CD4-positive, alpha-beta T cell (primary cell): ENCODE measurements around the gene NEU1. TPM values are rescaled to one million over a fixed set of nuclear protein-coding genes. Genes with fewer than 3 reads are reported as not detected.

ENCODE experiments used
- ATAC-seq: fragments of 200-7000 bp; cut with Tn5 transposase; one replicate; pipeline ENCODE4 v1.10.0; 2022; ENCODE audit warnings: mild to moderate bottlenecking; ENCODE audit not compliant: poor library complexity
- CTCF ChIA-PET: fragments of 350-600 bp; sonication (Branson Sonifier 250); formaldehyde crosslinking; loops from one replicate; lab custom pipeline; 2021; ENCODE audit warnings: antibody characterized with exemption, inconsistent platforms; lab: Charles Lee
- POLR2A ChIA-PET: fragments of 350-600 bp; sonication (Branson Sonifier 250); formaldehyde crosslinking; loops from one replicate; lab custom pipeline; 2021; ENCODE audit warnings: antibody characterized with exemption, inconsistent platforms; lab: Charles Lee
- DNase-seq, 14 experiments: peaks; one replicate each; pipeline ENCODE4 v3.0.0-alpha.2; 2013 to 2020; ENCODE audit warnings: mixed read lengths in 2 of 14
- H3K27ac ChIP-seq, 2 donors: one replicate each; pipeline versions ENCODE4 v1.5.1 to v1.7.0; 2013; ENCODE audit warnings: low read length in 2 of 2, low read depth in 1 of 2, mild to moderate bottlenecking in 1 of 2
- H3K27me3 ChIP-seq, 2 experiments: 1 replicate in 1 of 2; 2 replicates in 1 of 2; pipeline versions ENCODE4 v1.6.1 to v1.7.0; 2013; ENCODE audit warnings: low read length in 2 of 2, control low read depth in 1 of 2, mild to moderate bottlenecking in 1 of 2, moderate library complexity in 1 of 2; ENCODE audit not compliant: insufficient read depth in 2 of 2, control insufficient read depth in 1 of 2
- H3K36me3 ChIP-seq: one replicate; pipeline ENCODE4 v1.6.1; 2013; ENCODE audit warnings: low read length, control low read depth; ENCODE audit not compliant: insufficient read depth
- H3K4me1 ChIP-seq: one replicate; pipeline ENCODE4 v1.6.1; 2013; ENCODE audit warnings: low read length, control low read depth; ENCODE audit not compliant: insufficient read depth
- H3K4me3 ChIP-seq: one replicate; pipeline ENCODE4 v1.5.1; 2013; ENCODE audit warnings: mild to moderate bottlenecking, low read length, moderate library complexity
- H3K9me3 ChIP-seq, 2 experiments: 1 replicate in 1 of 2; 2 replicates in 1 of 2; pipeline versions ENCODE4 v1.6.1 to v1.7.0; 2013; ENCODE audit warnings: low read length in 2 of 2, mild to moderate bottlenecking in 2 of 2, control low read depth in 1 of 2, moderate library complexity in 1 of 2; ENCODE audit not compliant: control insufficient read depth in 1 of 2, insufficient read depth in 1 of 2
- H3K27ac Mint-ChIP-seq: one replicate; pipeline ENCODE4 v1.8.0; 2020; ENCODE audit warnings: mixed read lengths
- H3K27me3 Mint-ChIP-seq: one replicate; pipeline ENCODE4 v1.8.0; 2021; ENCODE audit warnings: mixed read lengths
- H3K36me3 Mint-ChIP-seq: one replicate; pipeline ENCODE4 v1.8.0; 2021; ENCODE audit warnings: low read depth, mixed read lengths
- H3K4me1 Mint-ChIP-seq: one replicate; pipeline ENCODE4 v1.8.0; 2021; ENCODE audit warnings: low read depth, mixed read lengths
- H3K4me3 Mint-ChIP-seq: one replicate; pipeline ENCODE4 v1.8.0; 2020; ENCODE audit warnings: mild to moderate bottlenecking, mixed read lengths
- H3K9me3 Mint-ChIP-seq: one replicate; pipeline ENCODE4 v1.8.0; 2020; ENCODE audit warnings: mixed read lengths
- intact Hi-C, 2 experiments: fragments of 100-400 bp; cut with DNase I in 1 of 2; cut with micrococcal nuclease in 1 of 2; formaldehyde crosslinking; loops; one replicate each; pipeline versions ENCODE4 v1.15.1 to v1.9.0; 2023 to 2025; cut with DNase I, micrococcal nuclease
- total RNA-seq, 174 experiments: library from RNA in 2 of 174; stranded (reverse) in 2 of 174; gene quantifications; one replicate each; pipeline ENCODE4 v1.2.3 and lab custom pipeline; 2021 to 2026
- TF ChIP-seq, protein P1 (sequence below): fragments of 200-600 bp; IDR thresholded peaks from one replicate; pipeline ENCODE4 v1.8.0; 2022; ENCODE audit warnings: antibody characterized with exemption, mild to moderate bottlenecking

Gene NEU1
- total RNA-seq, 2 experiments from 2014 or later, result 19.7 to 21.1 TPM

DNA sequence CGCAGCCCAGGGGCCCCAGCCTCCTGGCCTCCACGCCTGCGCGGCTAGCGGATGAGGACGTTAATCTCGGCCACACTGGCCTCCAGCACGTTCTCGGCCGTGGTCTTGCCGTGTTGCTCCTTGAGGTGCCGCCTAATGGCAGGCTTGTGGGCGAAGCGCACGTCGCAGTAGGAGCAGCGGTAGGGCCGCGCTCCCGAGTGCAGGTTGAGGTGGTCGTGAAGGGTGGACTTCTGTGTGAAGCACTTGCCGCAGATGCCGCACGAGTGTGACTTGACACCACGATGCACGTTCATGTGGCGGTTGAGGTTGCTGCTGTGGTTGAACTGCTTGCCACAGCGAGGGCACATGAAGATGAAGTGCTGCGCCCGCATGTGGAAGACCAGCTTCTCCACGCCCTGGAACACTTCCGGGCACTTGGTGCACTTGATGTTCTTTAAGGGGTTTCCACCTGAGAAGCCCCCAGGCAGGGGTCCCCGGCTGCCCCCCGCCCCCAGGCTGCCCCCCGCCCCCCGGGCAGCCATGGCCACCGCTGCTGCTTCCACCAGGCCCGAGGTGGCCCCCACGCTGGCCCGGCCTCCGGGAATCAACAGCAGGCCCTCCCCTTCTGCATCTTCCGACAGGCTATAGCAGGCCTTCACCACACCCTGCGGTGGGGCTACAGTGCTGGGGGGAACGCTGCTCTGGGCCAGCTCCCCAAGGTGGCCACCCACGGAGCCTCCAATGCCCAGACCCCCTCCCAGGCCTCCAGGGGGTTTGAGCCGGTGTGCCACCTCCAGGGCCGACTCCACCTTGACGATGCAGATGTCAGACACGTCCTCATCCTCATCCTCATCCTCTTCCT lies 37.5 kb upstream of the NEU1 start:
- TF ChIP-seq, protein P1, sequence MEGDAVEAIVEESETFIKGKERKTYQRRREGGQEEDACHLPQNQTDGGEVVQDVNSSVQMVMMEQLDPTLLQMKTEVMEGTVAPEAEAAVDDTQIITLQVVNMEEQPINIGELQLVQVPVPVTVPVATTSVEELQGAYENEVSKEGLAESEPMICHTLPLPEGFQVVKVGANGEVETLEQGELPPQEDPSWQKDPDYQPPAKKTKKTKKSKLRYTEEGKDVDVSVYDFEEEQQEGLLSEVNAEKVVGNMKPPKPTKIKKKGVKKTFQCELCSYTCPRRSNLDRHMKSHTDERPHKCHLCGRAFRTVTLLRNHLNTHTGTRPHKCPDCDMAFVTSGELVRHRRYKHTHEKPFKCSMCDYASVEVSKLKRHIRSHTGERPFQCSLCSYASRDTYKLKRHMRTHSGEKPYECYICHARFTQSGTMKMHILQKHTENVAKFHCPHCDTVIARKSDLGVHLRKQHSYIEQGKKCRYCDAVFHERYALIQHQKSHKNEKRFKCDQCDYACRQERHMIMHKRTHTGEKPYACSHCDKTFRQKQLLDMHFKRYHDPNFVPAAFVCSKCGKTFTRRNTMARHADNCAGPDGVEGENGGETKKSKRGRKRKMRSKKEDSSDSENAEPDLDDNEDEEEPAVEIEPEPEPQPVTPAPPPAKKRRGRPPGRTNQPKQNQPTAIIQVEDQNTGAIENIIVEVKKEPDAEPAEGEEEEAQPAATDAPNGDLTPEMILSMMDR, result no peak
- Histone ChIP-seq H3K9me3 (no peaks in the 10 kb centered on the region), H3K4me3 (no peak overlapping the region), H3K36me3 (peaks cover 2% of the 10 kb centered on the region), H3K4me1 (peaks cover 50% of the 10 kb centered on the region), H3K27ac (no peak overlapping the region), H3K27me3 (no peaks in the 10 kb centered on the region)
- no peaks in the 10 kb centered on the region for H3K27me3 Mint-ChIP-seq
- H3K36me3 Mint-ChIP-seq, result peaks cover 27% of the 10 kb centered on the region
- peaks cover 46% of the 10 kb centered on the region for H3K4me1 Mint-ChIP-seq
- H3K27ac Mint-ChIP-seq, result peak overlapping the region; percentile 98
- H3K9me3 Mint-ChIP-seq, result no peaks in the 10 kb centered on the region
- peak overlapping the region; percentile 86 for H3K4me3 Mint-ChIP-seq
- DNase-seq (peak in 2 of 14 experiments; percentile 41 to 50), ATAC-seq (no peak)
- intact Hi-C loops, result loop anchor here (2.0 to 5.0 kb wide), 5 partner anchors 37 to 1372 kb away; partner anchors contain the start of genes ATP6V1G2 (in 1 of the 2), GPSM3 (in 1 of the 2), NELFE (in 1 of the 2) and NEU1 (in 1 of the 2)
- ChIA-PET CTCF (no interaction called here), POLR2A (no interaction called here)

DNA sequence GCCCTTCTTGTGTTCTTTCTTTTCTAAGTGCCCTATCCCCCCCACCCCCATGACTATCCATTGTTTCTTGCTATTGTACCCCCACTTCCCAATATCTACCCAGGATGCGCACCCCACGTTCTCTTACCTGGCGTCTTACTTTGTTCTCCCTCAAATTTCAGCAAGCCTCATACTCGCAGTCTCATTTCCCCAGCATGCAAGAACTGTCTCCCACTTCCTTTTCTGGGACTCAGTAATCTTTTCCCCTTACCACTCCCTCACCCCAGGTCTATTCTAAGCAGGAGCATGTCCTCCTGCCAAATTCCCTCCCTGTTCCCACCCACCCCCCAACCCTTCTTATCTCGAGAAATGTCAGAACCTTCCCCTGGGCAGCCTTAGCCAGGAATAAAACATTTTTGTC lies 36.6 kb upstream of the NEU1 start:
- POLR2A ChIA-PET, result interaction anchor here (0.7 to 2.3 kb wide), 6 partner anchors 59 to 278 kb away, joined by 3 to 18 read pairs (median 6); partner anchors contain the start of genes ABHD16A, BAG6, FKBPL and HSPA1B
- Mint-ChIP-seq H3K27ac (peak overlapping the region; percentile 98), H3K36me3 (peaks cover 32% of the 10 kb centered on the region), H3K4me1 (peaks cover 46% of the 10 kb centered on the region), H3K27me3 (no peaks in the 10 kb centered on the region), H3K9me3 (no peaks in the 10 kb centered on the region), H3K4me3 (peak overlapping the region; percentile 86)
- H3K4me3 ChIP-seq, result no peak overlapping the region
- peaks cover 50% of the 10 kb centered on the region for H3K4me1 ChIP-seq
- no peaks in the 10 kb centered on the region for H3K9me3 ChIP-seq
- no peaks in the 10 kb centered on the region for H3K27me3 ChIP-seq
- CTCF ChIA-PET, result interaction anchor here (1.1 kb wide), 1 partner anchor 10 kb away, joined by 3 read pairs; no protein-coding TSS in a partner anchor
- intact Hi-C loops, result loop anchor here (2.0 to 5.0 kb wide), 4 partner anchors 36 to 352 kb away; partner anchors contain the start of genes ATP6V1G2 (in 1 of the 2), GPSM3 (in 1 of the 2), NELFE (in 1 of the 2) and NEU1 (in 1 of the 2)
- no peak overlapping the region for H3K27ac ChIP-seq
- TF ChIP-seq, protein P1, result no peak
- peaks cover 6% of the 10 kb centered on the region for H3K36me3 ChIP-seq
- no peak for DNase-seq
- no peak for ATAC-seq

DNA sequence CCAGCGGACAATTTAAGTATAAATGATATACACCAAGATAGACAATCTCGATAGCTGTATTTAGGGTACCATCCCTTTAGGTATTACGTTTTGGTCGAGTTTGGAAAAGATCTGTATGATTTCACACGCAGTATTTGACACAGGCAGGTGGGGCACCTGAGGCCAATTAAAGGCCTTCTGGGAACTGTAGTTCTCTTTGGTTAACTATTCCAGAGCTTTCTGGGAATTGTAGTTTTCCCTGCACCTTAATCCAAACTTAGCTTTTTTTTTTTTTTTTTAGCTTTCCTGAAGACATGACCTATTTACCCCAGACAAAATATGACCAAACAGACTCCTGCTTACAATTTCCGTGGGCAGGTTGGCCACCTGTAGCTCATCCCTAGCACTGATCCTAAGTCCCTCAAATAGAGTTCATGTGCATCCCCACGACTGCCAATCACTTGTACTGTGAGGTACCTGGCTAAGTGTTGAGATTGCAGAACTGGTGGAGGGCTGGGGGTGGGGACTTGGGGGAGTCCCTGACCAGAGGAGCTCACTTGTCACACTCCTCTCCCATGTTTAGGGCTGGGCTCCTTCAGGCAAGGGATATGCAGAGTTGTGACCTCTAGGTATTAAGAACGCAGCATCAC lies 35.9 kb upstream of the NEU1 start:
- H3K4me3 ChIP-seq, result peak overlapping the region; percentile 99
- H3K4me1 Mint-ChIP-seq, result peaks cover 46% of the 10 kb centered on the region
- peaks cover 39% of the 10 kb centered on the region for H3K36me3 Mint-ChIP-seq
- H3K4me3 Mint-ChIP-seq, result peak overlapping the region; percentile 98
- H3K36me3 ChIP-seq, result peaks cover 9% of the 10 kb centered on the region
- no peaks in the 10 kb centered on the region for H3K9me3 ChIP-seq
- H3K27ac Mint-ChIP-seq, result peak overlapping the region; percentile 98
- peak overlapping the region; percentile 82 to 89 for H3K27ac ChIP-seq
- H3K27me3 Mint-ChIP-seq, result no peaks in the 10 kb centered on the region
- TF ChIP-seq, protein P1, result no peak
- H3K4me1 ChIP-seq, result peaks cover 50% of the 10 kb centered on the region
- H3K9me3 Mint-ChIP-seq, result no peaks in the 10 kb centered on the region
- CTCF ChIA-PET, result interaction anchor here (1.1 to 1.3 kb wide), 3 partner anchors 9 to 73 kb away, joined by 3 to 4 read pairs (median 4); partner anchors contain the start of gene DXO
- no peaks in the 10 kb centered on the region for H3K27me3 ChIP-seq
- POLR2A ChIA-PET, result interaction anchor here (0.6 to 2.7 kb wide), 19 partner anchors 35 to 1073 kb away, joined by 3 to 21 read pairs (median 4); partner anchors contain the start of genes ABHD16A, BAG6, DDX39B and DXO
- DNase-seq (peak in 8 of 14 experiments; percentile 15 to 80 (median 44)), ATAC-seq (peak; percentile 53)
- intact Hi-C loops, result loop anchor here (2.0 to 5.0 kb wide), 4 partner anchors 36 to 351 kb away; partner anchors contain the start of genes ATP6V1G2 (in 1 of the 2), GPSM3 (in 1 of the 2), NELFE (in 1 of the 2) and NEU1 (in 1 of the 2)
